Uterus (tissue), 4 donors: ENCODE data around the gene PDGFD. TPM values are rescaled to one million over a fixed set of nuclear protein-coding genes. Genes with fewer than 3 reads are reported as not detected.

Experiments
- DNase-seq, 2 donors: peaks; one replicate each; pipeline ENCODE4 v3.0.0-alpha.2; 2019 to 2020
- H3K27ac ChIP-seq, 2 donors: fragments of 200-600 bp; sonication (generic); 1 replicate in 1 of 2; 2 replicates in 1 of 2; pipeline ENCODE4 v1.5.1; 2016 to 2018
- H3K27me3 ChIP-seq, 2 donors: fragments of 200-600 bp; sonication (generic); one replicate each; pipeline ENCODE4 v1.5.1; 2018 to 2019; ENCODE audit warnings: control low read depth in 1 of 2
- H3K36me3 ChIP-seq, 2 donors: fragments of 200-600 bp; sonication (generic); one replicate each; pipeline ENCODE4 v1.5.1; 2019; ENCODE audit warnings: control low read depth in 1 of 2
- H3K4me1 ChIP-seq, 2 donors: fragments of 200-600 bp; sonication (generic); one replicate each; pipeline ENCODE4 v1.5.1; 2018 to 2019; ENCODE audit warnings: control low read depth in 1 of 2
- H3K4me3 ChIP-seq, 2 donors: fragments of 200-600 bp; sonication (generic); 1 replicate in 1 of 2; 2 replicates in 1 of 2; pipeline ENCODE4 v1.5.1; 2018 to 2019; ENCODE audit warnings: mild to moderate bottlenecking in 1 of 2
- H3K9me3 ChIP-seq, 2 donors: fragments of 200-600 bp; sonication (generic); one replicate each; pipeline ENCODE4 v1.5.1; 2019; ENCODE audit warnings: control low read depth in 1 of 2
- POLR2A ChIP-seq, 2 donors: fragments of 450-650 bp; IDR thresholded peaks; one replicate each; pipeline ENCODE4 v1.6.1; 2016; ENCODE audit warnings: antibody characterized with exemption in 2 of 2, mild to moderate bottlenecking in 1 of 2, moderate library complexity in 1 of 2
- intact Hi-C: fragments of 100-400 bp; cut with DNase I; formaldehyde crosslinking; loops from one replicate; pipeline ENCODE4 v1.15.1; 2023; ENCODE audit warnings: low total_unique reads
- total RNA-seq, 4 donors: library from RNA; depleted of rRNA in 3 of 4; stranded (reverse); fragments of >200 nt in 3 of 4; gene quantifications; one replicate each; pipeline versions ENCODE4 v1.1.0 to v1.2.4, GENCODE V29; 2014 to 2023
- TF ChIP-seq, protein P1 (sequence below), 4 experiments: fragments of 200-600 bp in 2 of 4; fragments of 450-650 bp in 2 of 4; sonication (generic) in 2 of 4; IDR thresholded peaks; one replicate each; pipeline ENCODE4 v1.5.1; 2016 to 2019; ENCODE audit warnings: antibody characterized with exemption in 4 of 4, mild to moderate bottlenecking in 2 of 4, moderate library complexity in 1 of 4
- donor health status: DM: yes; HTN: yes; CAD: no.

The PDGFD gene
- total RNA-seq, 4 donors from 2014 or later: 2.8 to 57.9 (median 23.9) TPM

DNA sequence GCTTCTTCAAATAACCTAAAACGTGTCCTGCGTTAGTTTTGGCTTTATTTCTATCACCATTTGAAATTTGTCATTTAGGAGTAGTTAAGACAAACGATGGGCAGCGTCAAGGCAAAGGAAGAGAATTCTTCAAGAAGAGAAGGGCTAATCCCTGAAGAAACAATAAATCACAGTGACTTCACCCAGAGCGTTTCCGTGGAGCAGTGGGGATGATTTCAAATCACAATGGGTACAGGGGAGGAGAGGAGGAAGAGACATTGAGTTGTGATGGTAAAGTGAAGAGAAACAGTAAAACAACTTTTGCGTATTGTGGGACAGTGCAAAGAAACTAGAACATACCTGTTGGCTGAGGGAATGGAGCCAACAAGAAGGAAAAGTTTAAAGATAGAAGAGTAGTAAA, 9.7 kb downstream of the PDGFD start:
- no peak overlapping the region for H3K27ac ChIP-seq
- intact Hi-C loops: no loop called here
- no peak overlapping the region for H3K4me3 ChIP-seq
- H3K9me3 ChIP-seq: no peaks in the 10 kb centered on the region
- no peaks in the 10 kb centered on the region for H3K36me3 ChIP-seq
- H3K27me3 ChIP-seq: no peaks in the 10 kb centered on the region
- no peak for DNase-seq
- TF ChIP-seq POLR2A (IDR thresholded peaks at IDR 0.05): no peak
- TF ChIP-seq, protein P1, sequence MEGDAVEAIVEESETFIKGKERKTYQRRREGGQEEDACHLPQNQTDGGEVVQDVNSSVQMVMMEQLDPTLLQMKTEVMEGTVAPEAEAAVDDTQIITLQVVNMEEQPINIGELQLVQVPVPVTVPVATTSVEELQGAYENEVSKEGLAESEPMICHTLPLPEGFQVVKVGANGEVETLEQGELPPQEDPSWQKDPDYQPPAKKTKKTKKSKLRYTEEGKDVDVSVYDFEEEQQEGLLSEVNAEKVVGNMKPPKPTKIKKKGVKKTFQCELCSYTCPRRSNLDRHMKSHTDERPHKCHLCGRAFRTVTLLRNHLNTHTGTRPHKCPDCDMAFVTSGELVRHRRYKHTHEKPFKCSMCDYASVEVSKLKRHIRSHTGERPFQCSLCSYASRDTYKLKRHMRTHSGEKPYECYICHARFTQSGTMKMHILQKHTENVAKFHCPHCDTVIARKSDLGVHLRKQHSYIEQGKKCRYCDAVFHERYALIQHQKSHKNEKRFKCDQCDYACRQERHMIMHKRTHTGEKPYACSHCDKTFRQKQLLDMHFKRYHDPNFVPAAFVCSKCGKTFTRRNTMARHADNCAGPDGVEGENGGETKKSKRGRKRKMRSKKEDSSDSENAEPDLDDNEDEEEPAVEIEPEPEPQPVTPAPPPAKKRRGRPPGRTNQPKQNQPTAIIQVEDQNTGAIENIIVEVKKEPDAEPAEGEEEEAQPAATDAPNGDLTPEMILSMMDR (IDR thresholded peaks at IDR 0.05): no peak
- H3K4me1 ChIP-seq: no peaks in the 10 kb centered on the region

DNA sequence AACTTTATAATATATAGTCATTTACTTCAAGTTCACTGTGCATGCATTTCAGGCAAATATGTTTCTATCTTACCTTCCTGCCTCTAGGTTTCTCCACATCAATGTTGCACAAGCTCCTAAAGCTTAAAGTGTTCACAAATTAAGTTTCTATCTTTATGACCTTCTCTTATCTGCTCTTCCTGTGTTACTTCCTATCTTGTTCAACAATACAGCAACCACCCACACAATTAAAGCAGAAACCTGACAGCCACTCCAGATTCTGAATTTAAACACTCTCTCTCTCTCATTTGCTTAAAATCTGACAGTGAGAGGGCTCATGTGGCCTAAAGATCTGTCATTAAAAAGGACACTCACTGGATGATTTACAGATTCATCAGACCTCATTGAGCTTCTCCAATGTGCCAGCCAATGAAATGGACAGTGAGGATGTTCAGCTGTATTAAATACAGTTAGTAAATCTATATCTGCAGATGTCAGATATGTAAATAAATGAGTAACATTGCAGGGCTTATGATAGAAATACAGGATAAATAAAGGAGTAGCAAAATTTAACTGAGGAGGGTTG, 10.9 kb downstream of the PDGFD start:
- intact Hi-C loops: no loop called here
- no peaks in the 10 kb centered on the region for H3K36me3 ChIP-seq
- H3K4me3 ChIP-seq: no peak overlapping the region
- DNase-seq: no peak
- H3K4me1 ChIP-seq: no peaks in the 10 kb centered on the region
- H3K27ac ChIP-seq: no peak overlapping the region
- H3K27me3 ChIP-seq: no peaks in the 10 kb centered on the region
- TF ChIP-seq POLR2A (IDR thresholded peaks at IDR 0.05): no peak
- TF ChIP-seq, protein P1 (IDR thresholded peaks at IDR 0.05): no peak
- no peaks in the 10 kb centered on the region for H3K9me3 ChIP-seq

DNA sequence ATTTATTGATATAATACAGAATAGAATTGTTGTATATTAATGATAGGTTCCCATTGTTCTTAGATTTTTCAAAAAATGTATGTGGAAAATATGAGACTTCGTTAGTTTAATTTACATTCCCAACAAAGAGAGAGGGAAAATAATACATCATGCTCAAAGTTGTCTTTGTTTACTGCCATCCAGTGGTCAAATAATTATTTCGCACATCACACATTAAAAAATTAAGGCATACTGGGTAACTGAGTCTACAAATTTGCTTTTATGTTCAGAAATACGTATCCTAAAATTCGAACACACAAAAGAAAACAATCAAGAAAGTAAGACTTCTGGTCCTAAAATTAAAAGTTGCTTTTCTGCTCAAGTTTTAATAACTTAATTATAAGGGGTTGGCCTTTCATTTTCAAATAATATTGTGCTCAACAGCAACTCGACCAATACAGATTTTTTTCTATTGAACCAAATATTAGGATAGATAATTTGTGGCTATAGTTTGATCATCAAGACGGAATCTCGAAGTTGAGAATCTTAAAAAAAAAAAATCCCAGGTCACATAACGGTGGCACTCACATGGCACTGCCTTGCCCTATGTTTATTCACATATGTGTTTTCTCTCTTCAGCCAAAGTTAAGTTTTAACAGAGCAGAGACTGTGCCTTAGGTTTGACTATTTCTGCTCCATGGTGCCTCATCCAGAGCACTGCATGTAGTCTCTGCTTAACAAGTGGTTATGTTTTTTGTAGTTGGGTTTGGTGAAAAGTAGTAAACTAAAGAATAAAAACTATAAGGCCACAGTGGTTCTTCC, 12.3 kb downstream of the PDGFD start:
- Histone ChIP-seq H3K27me3 (no peaks in the 10 kb centered on the region), H3K27ac (no peak overlapping the region), H3K4me1 (no peaks in the 10 kb centered on the region), H3K36me3 (no peaks in the 10 kb centered on the region), H3K4me3 (no peak overlapping the region), H3K9me3 (no peaks in the 10 kb centered on the region)
- no peak for DNase-seq
- intact Hi-C loops: no loop called here
- TF ChIP-seq, protein P1 (IDR thresholded peaks at IDR 0.05): no peak
- TF ChIP-seq POLR2A (IDR thresholded peaks at IDR 0.05): no peak

DNA sequence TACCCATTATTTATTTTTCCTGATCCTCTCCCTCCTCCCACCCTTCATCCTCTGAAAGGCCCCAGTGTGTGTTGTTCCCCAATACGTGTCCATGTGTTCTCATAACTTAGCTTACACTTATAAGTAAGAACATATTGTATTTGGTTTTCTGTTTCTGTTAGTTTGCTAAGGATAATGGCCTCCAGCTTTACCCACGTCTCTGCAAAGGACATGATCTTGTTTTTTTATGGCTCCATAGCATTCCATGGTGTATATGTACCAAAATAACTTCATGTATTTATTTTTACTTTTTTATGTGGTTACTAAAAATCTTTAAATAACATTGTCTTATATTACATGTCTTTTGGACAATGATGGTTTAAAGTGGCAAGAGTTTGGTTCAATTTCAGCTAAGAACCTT, 15.2 kb downstream of the PDGFD start:
- TF ChIP-seq POLR2A (IDR thresholded peaks at IDR 0.05): no peak
- TF ChIP-seq, protein P1 (IDR thresholded peaks at IDR 0.05): no peak
- Histone ChIP-seq H3K9me3 (no peaks in the 10 kb centered on the region), H3K36me3 (no peaks in the 10 kb centered on the region), H3K27me3 (no peaks in the 10 kb centered on the region), H3K4me3 (no peak overlapping the region), H3K4me1 (no peaks in the 10 kb centered on the region), H3K27ac (no peak overlapping the region)
- intact Hi-C loops: no loop called here
- DNase-seq: no peak

DNA sequence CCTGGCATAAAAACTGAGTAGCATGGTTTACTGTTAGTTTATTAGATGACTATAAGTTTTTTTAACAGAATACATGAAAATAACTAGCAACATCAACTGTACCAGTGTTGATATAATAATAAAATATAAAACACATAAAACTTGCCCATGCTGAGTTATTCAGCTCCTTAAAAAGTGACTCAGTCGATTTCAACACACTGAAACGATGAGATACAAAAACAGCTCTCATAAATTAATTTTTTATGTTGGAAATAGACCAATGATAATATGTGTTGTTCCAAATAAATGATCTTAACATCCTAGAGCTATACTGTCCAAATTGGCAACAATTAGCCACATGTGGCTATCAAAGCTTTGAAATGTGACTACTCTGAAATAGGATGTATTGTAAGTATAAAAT, 15.9 kb downstream of the PDGFD start:
- no peak for DNase-seq
- Histone ChIP-seq H3K4me3 (no peak overlapping the region), H3K27ac (no peak overlapping the region), H3K27me3 (no peaks in the 10 kb centered on the region), H3K9me3 (no peaks in the 10 kb centered on the region), H3K36me3 (no peaks in the 10 kb centered on the region), H3K4me1 (no peaks in the 10 kb centered on the region)
- intact Hi-C loops: no loop called here
- no peak for TF ChIP-seq POLR2A (IDR thresholded peaks at IDR 0.05)
- TF ChIP-seq, protein P1 (IDR thresholded peaks at IDR 0.05): no peak
